Lung (tissue), 12 donors: ENCODE data around the gene OPRM1. TPM values are rescaled to one million over a fixed set of nuclear protein-coding genes. Genes with fewer than 3 reads are reported as not detected.

Experiments
- ATAC-seq: fragments of 200-7000 bp; cut with Tn5 transposase; one replicate; pipeline ENCODE4 v1.9.1; 2020; ENCODE audit warnings: moderate number of reproducible peaks; ENCODE audit not compliant: insufficient read depth, low FRiP score
- DNase-seq, 3 donors: peaks; one replicate each; pipeline ENCODE4 v3.0.0-alpha.2; 2013 to 2017
- H3K27ac ChIP-seq, 2 donors: one replicate each; pipeline ENCODE4 v1.5.1; 2013; ENCODE audit warnings: mild to moderate bottlenecking in 2 of 2, moderate library complexity in 2 of 2, control low read depth in 1 of 2, inconsistent platforms in 1 of 2, low read depth in 1 of 2, low read length in 1 of 2
- H3K27me3 ChIP-seq, 3 donors: one replicate each; pipeline ENCODE4 v1.5.1; 2013; ENCODE audit warnings: low read length in 2 of 3; ENCODE audit not compliant: control insufficient read depth in 3 of 3, insufficient read depth in 3 of 3
- H3K36me3 ChIP-seq, 4 donors: one replicate each; pipeline ENCODE4 v1.5.1; 2013; ENCODE audit warnings: low read length in 4 of 4, mild to moderate bottlenecking in 1 of 4, moderate library complexity in 1 of 4; ENCODE audit not compliant: control insufficient read depth in 4 of 4, insufficient read depth in 4 of 4
- H3K4me1 ChIP-seq, 5 donors: one replicate each; pipeline ENCODE4 v1.5.1; 2013; ENCODE audit warnings: low read length in 5 of 5, mild to moderate bottlenecking in 2 of 5, moderate library complexity in 1 of 5; ENCODE audit not compliant: control insufficient read depth in 5 of 5, insufficient read depth in 5 of 5
- H3K4me3 ChIP-seq: one replicate; pipeline ENCODE4 v1.5.1; 2013; ENCODE audit warnings: mild to moderate bottlenecking, control low read depth, moderate library complexity
- H3K9ac ChIP-seq, 2 donors: one replicate each; pipeline ENCODE4 v1.5.1; 2013; ENCODE audit warnings: low read length in 2 of 2, control low read depth in 1 of 2; ENCODE audit not compliant: insufficient read depth in 1 of 2
- H3K9me3 ChIP-seq, 4 donors: one replicate each; pipeline ENCODE4 v1.5.1; 2013; ENCODE audit warnings: low read length in 3 of 4, mild to moderate bottlenecking in 1 of 4, moderate library complexity in 1 of 4; ENCODE audit not compliant: control insufficient read depth in 4 of 4, insufficient read depth in 3 of 4
- CTCF ChIP-seq: IDR thresholded peaks from 2 replicates; pipeline ENCODE4 v1.5.1; 2012; ENCODE audit warnings: mild to moderate bottlenecking; ENCODE audit errors: control extremely low read depth, extremely low read depth
- WGBS, 2 donors: extraction: QIAGEN DNeasy Blood & Tissue Kit; methylation state at CpG; one replicate each; pipeline ENCODE4 v1.1.7; 2013; 5-methylcytosine and 5-hydroxymethylcytosine counted together
- polyA plus RNA-seq, 2 donors: library from polyadenylated mRNA; stranded (reverse); fragments of 200-250 nt; gene quantifications; one replicate each; pipeline ENCODE4 v1.2.1, GENCODE V29; 2013
- total RNA-seq, 2 donors: library from RNA; depleted of rRNA in 1 of 2; stranded (reverse); fragments of >200 nt in 1 of 2; gene quantifications; one replicate each; pipeline ENCODE4 v1.2.1, GENCODE V29; 2014 to 2021
- donor health status: control.
- donor health status: control.
- donor health status: Bipolar disorder and iron deficiency.
- donor health status: healthy.
- donor health status: DM: yes; HTN: yes; CAD: no.

The OPRM1 gene
- total and polyA plus RNA-seq, 4 donors: not detected

- Histone ChIP-seq H3K4me1 (no peaks in the 10 kb centered on the region), H3K9ac (no peak overlapping the region), H3K27me3 (no peaks in the 10 kb centered on the region), H3K9me3 (no peaks in the 10 kb centered on the region), H3K36me3 (no peaks in the 10 kb centered on the region), H3K4me3 (no peak overlapping the region), H3K27ac (no peak overlapping the region)
- DNase-seq (no peak), ATAC-seq (no peak)
- 79 to 87% methylated on average over 3 of the region's 3 CpGs for WGBS, 2 donors
- TF ChIP-seq CTCF: no peak
Measured at GRCh38 chr6:154096834-154097233, 57.8 kb downstream of the OPRM1 start.

GRCh38 chr6:154099211-154099610, 60.2 kb downstream of the OPRM1 start:
- H3K27ac ChIP-seq: no peak overlapping the region
- no peak overlapping the region for H3K4me3 ChIP-seq
- H3K27me3 ChIP-seq: no peaks in the 10 kb centered on the region
- H3K36me3 ChIP-seq: no peaks in the 10 kb centered on the region
- 76 to 77% methylated on average over 4 of the region's 4 CpGs for WGBS, 2 donors
- H3K9ac ChIP-seq: no peak overlapping the region
- DNase-seq (no peak), ATAC-seq (no peak)
- no peak for TF ChIP-seq CTCF
- no peaks in the 10 kb centered on the region for H3K4me1 ChIP-seq
- H3K9me3 ChIP-seq: no peaks in the 10 kb centered on the region

GRCh38 chr6:154106251-154106650, 67.2 kb downstream of the OPRM1 start:
- no peaks in the 10 kb centered on the region for H3K27me3 ChIP-seq
- peaks cover 0 to 1% (median 0%) of the 10 kb centered on the region in 4 donors for H3K9me3 ChIP-seq
- 74 to 81% methylated on average over 2 of the region's 2 CpGs for WGBS, 2 donors
- no peaks in the 10 kb centered on the region for H3K4me1 ChIP-seq
- H3K9ac ChIP-seq: no peak overlapping the region
- TF ChIP-seq CTCF: no peak
- no peaks in the 10 kb centered on the region for H3K36me3 ChIP-seq
- DNase-seq: peak in 1 of 3 donors; percentile 9
- H3K27ac ChIP-seq: no peak overlapping the region
- no peak for ATAC-seq
- H3K4me3 ChIP-seq: no peak overlapping the region

GRCh38 chr6:154111025-154111424, 72.0 kb downstream of the OPRM1 start:
- no peak for ATAC-seq
- Histone ChIP-seq H3K4me3 (no peak overlapping the region), H3K27ac (no peak overlapping the region), H3K9ac (no peak overlapping the region), H3K4me1 (no peaks in the 10 kb centered on the region), H3K27me3 (no peaks in the 10 kb centered on the region), H3K9me3 (peaks cover 0 to 1% (median 0%) of the 10 kb centered on the region in 4 donors), H3K36me3 (no peaks in the 10 kb centered on the region)
- 89 to 100% methylated on average over 1 of the region's 1 CpG for WGBS, 2 donors
- no peak for TF ChIP-seq CTCF
- DNase-seq: no peak
